ENCODE results near the gene CYP27A1. TPM values are rescaled to one million over a fixed set of nuclear protein-coding genes. Genes with fewer than 3 reads are reported as not detected.

CYP27A1 gene
- polyA plus RNA-seq, 2 of the 4 experiments (the other 2 are of a cell fraction): 0.13 to 0.14 TPM

- TF ChIP-seq REST (IDR thresholded peaks at IDR 0.05): no peak
Measured at GRCh38 chr2:218804817-218805216, 22.9 kb downstream of the CYP27A1 start (continued).

- TF ChIP-seq JUNB (IDR thresholded peaks at IDR 0.05) (no peak), ATOH8 (CRISPR knock-in tag; IDR thresholded peaks at IDR 0.05; ENCODE audit: low read depth) (no peak), CBX8 (IDR thresholded peaks at IDR 0.05) (no peak), KDM1A (IDR thresholded peaks at IDR 0.05; ENCODE audit: low read depth) (no peak), PBX3 (IDR thresholded peaks at IDR 0.05) (no peak), CEBPB (IDR thresholded peaks at IDR 0.05) (no peak), JUN (IDR thresholded peaks at IDR 0.05) (no peak), USF2 (IDR thresholded peaks at IDR 0.05) (no peak), ZSCAN20 (CRISPR knock-in tag; IDR thresholded peaks at IDR 0.05) (no peak), EHMT2 (IDR thresholded peaks at IDR 0.05; ENCODE audit: low read depth) (no peak)
- Histone ChIP-seq H3K4me3 (no peak overlapping the region), H3K9me3 (peaks cover 3% of the 10 kb centered on the region; the same call in 1 of the 3 replicates), H3K27ac (no peak overlapping the region), H3K4me2 (peak overlapping the region; percentile 14; the same call in 1 of the 3 replicates), H3K4me1 (peaks cover 3% of the 10 kb centered on the region; the same call in 1 of the 3 replicates)
- DNase-seq (ENCODE audit: low read depth in 1 of 2, low spot score in 1 of 2) (no peak), ATAC-seq (peak in 1 of 2 experiments; percentile 58; a peak in 3 of 6 replicates), FAIRE-seq (no peak)
- CTCF ChIA-PET: interaction anchor here (1.0 kb wide), 1 partner anchor 95 kb away, joined by 3 read pairs; the partner anchor contains the start of gene TTLL4
- WGBS (ENCODE audit: missing lambda C conversion rate): 33% methylated on average over 3 of the region's 3 CpGs
- POLR2A ChIA-PET: no interaction called here
Measured at GRCh38 chr2:218805627-218806026, 23.7 kb downstream of the CYP27A1 start.

GRCh38 chr2:218806346-218806978 lies 24.5 kb downstream of the CYP27A1 start:
- FAIRE-seq: no peak

More at GRCh38 chr2:218806346-218806978, 24.5 kb downstream of the CYP27A1 start:
- peak in 1 of 2 experiments; percentile 14 for DNase-seq (ENCODE audit: low read depth in 1 of 2, low spot score in 1 of 2)
- H3K9me3 ChIP-seq: peaks cover 3% of the 10 kb centered on the region; the same call in 1 of the 3 replicates
- POLR2A ChIA-PET: no interaction called here
- TF ChIP-seq E2F6 (IDR thresholded peaks at IDR 0.05; ENCODE audit: borderline replicate concordance, low read depth): no peak
- peak; percentile 94 to 96 for TF ChIP-seq CEBPB (IDR thresholded peaks at IDR 0.05)
- no peak for TF ChIP-seq CHD4 (IDR thresholded peaks at IDR 0.05; ENCODE audit: borderline replicate concordance)
- TF ChIP-seq CBX2 (IDR thresholded peaks at IDR 0.05; ENCODE audit: borderline replicate concordance, low read depth): no peak
- no peak for TF ChIP-seq PHF8 (IDR thresholded peaks at IDR 0.05; ENCODE audit: borderline replicate concordance, low read depth)
- TF ChIP-seq HOXA7 (CRISPR knock-in tag; IDR thresholded peaks at IDR 0.05): no peak
- no peak overlapping the region for H3K4me3 ChIP-seq
- peaks cover 3% of the 10 kb centered on the region; the same call in 1 of the 3 replicates for H3K4me1 ChIP-seq
- peak; percentile 34 to 45; a peak in 5 of 6 replicates for ATAC-seq
- CTCF ChIA-PET: interaction anchor here (1.0 kb wide), 2 partner anchors 41 to 96 kb away, joined by 3 to 4 read pairs; partner anchors contain the start of gene TTLL4
- peak overlapping the region in 1 of 2 experiments; percentile 34; a peak in 1 of 6 replicates for H3K27ac ChIP-seq
- H3K4me2 ChIP-seq: peak overlapping the region; percentile 14; the same call in 1 of the 3 replicates
- 48% methylated on average over 10 of the region's 10 CpGs for WGBS (ENCODE audit: missing lambda C conversion rate)
